ENCODE measurements around the gene MRPL44. TPM values are rescaled to one million over a fixed set of nuclear protein-coding genes. Genes with fewer than 3 reads are reported as not detected.
"Not testable (repeated sequence)": the region's sequence is repeated elsewhere in the genome, so short reads cannot be mapped to it uniquely, and the experiment has no call there.

The MRPL44 gene
- total RNA-seq, 1 donor from 2014 or later = 49.9 TPM

DNA sequence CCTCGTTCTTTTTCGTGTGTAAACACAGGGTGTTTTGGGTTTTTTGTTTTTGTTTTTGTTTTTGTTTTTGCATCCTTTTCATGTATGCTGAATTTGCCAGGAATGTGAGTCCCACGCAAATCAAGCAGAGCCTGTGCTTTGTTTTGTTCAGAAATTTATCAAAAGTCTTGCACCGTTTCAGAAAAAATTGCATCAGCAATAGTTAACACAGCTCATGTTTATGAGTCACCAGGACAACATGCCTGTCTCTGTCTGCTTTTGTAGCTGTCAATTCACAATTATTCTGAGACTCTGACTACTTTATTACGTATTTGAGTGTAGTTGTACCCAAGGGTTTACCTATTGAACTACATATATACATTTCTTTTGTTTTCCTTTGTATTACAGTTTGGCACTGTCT, 38.3 kb downstream of the MRPL44 start:
- no peak overlapping the region for H3K4me3 ChIP-seq (ENCODE audit: low read depth, low read length)
- TF ChIP-seq, protein P1, sequence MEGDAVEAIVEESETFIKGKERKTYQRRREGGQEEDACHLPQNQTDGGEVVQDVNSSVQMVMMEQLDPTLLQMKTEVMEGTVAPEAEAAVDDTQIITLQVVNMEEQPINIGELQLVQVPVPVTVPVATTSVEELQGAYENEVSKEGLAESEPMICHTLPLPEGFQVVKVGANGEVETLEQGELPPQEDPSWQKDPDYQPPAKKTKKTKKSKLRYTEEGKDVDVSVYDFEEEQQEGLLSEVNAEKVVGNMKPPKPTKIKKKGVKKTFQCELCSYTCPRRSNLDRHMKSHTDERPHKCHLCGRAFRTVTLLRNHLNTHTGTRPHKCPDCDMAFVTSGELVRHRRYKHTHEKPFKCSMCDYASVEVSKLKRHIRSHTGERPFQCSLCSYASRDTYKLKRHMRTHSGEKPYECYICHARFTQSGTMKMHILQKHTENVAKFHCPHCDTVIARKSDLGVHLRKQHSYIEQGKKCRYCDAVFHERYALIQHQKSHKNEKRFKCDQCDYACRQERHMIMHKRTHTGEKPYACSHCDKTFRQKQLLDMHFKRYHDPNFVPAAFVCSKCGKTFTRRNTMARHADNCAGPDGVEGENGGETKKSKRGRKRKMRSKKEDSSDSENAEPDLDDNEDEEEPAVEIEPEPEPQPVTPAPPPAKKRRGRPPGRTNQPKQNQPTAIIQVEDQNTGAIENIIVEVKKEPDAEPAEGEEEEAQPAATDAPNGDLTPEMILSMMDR (conservative IDR thresholded peaks at IDR 0.05; ENCODE audit: low read depth, low read length) = no peak
- DNase-seq (ENCODE audit: low read depth) = no peak

GRCh38 chr2:223996391-223996790, 39.1 kb downstream of the MRPL44 start:
- TF ChIP-seq, protein P1 (conservative IDR thresholded peaks at IDR 0.05; ENCODE audit: low read depth, low read length) = no peak
- no peak for DNase-seq (ENCODE audit: low read depth)
- no peak overlapping the region for H3K4me3 ChIP-seq (ENCODE audit: low read depth, low read length)

DNA sequence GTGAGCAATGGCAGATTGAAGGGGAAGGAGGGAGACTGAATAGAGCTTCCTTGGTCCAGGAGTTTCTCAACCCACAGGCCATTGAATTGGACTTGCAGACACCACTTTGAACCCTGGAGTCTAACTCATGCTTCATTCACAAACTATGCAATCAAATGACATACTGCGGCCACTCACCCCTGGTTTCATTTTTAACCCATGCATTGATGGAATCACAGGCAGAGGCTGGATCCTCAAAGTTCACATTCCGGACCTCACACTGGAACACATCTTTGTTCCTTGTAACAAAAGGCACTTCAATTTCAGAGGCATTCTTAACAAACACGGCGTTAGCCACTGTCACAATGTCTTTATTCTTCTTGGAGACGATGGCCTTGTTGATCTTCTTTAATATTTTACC, 40.7 kb downstream of the MRPL44 start:
- no peak overlapping the region for H3K4me3 ChIP-seq (ENCODE audit: low read depth, low read length)
- TF ChIP-seq, protein P1 (conservative IDR thresholded peaks at IDR 0.05; ENCODE audit: low read depth, low read length) = no peak
- DNase-seq (ENCODE audit: low read depth) = no peak

- no peak for DNase-seq (ENCODE audit: low read depth)
- TF ChIP-seq, protein P1 (conservative IDR thresholded peaks at IDR 0.05; ENCODE audit: low read depth, low read length) = no peak
- H3K4me3 ChIP-seq (ENCODE audit: low read depth, low read length) = no peak overlapping the region
Measured at GRCh38 chr2:223998948-223999347, 41.7 kb downstream of the MRPL44 start.

DNA sequence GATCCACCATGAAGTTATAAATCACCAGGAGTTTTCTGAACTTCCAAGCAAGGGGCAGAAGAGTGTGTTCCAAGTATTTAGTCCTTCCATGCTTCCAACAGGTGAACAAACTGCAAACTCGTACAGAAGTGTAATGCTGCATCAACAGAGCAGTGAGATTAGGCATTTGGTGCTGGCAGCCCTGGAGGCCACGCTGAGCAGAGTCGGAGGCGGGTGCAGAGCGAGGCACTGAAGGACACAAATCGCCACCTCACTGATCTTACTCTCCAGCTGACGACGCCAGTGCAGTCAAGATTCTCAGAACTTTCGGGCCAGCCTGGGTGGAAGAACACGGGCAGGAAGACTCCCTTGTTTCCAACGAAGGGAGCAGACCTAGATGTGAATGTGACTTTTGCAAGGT, 42.6 kb downstream of the MRPL44 start:
- no peak overlapping the region for H3K4me3 ChIP-seq (ENCODE audit: low read depth, low read length)
- TF ChIP-seq, protein P1 (conservative IDR thresholded peaks at IDR 0.05; ENCODE audit: low read depth, low read length) = no peak

GRCh38 chr2:224000662-224001061, 43.4 kb downstream of the MRPL44 start:
- not testable (repeated sequence) for H3K4me3 ChIP-seq (ENCODE audit: low read depth, low read length); DNase-seq (ENCODE audit: low read depth)

More for the DNA sequence above, 42.6 kb downstream of the MRPL44 start:
- no peak for DNase-seq (ENCODE audit: low read depth)

DNA sequence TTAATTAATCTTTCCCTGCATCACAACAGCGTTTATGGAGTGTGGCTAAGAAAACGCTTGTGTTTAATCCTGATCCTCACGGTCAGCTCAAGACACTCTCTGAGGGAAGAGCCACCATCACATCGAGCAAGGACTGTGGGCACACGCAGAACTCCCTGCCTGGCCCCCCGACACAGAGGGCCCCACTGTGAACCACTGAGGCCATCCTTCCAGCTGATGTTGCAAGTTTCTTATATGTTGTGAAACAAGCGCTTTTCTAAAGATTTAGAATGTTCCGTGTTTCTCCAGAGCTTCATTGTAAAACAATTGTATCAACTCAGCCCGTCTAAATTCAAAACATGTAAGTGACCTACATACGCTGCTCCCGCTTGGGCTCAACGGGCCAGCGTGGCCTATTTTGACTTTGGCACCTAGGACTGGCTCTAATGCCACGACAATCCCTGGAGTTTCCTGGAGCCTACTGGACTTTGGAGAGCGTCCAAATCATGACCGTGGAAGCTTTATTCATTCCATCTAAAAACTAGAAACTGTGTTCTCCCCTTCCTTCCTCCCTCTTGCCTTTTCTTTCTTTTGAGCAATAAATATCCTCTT, 46.9 kb downstream of the MRPL44 start:
- no peak overlapping the region for H3K4me3 ChIP-seq (ENCODE audit: low read depth, low read length)
- TF ChIP-seq, protein P1 (conservative IDR thresholded peaks at IDR 0.05; ENCODE audit: low read depth, low read length) = no peak

More for the DNA sequence above, 46.9 kb downstream of the MRPL44 start:
- DNase-seq (ENCODE audit: low read depth) = no peak

Data from epithelial cell of proximal tubule (primary cell).